ENCODE measurements around the gene FOXN3.

FOXN3 gene

GRCh38 chr14:89407856-89408255 is 9.2 kb downstream of the FOXN3 start:
- DNase-seq, result no peak

- DNase-seq, result no peak
These were observed 10.1 kb downstream of the FOXN3 start for GRCh38 chr14:89406941-89407340.

- no peak for DNase-seq
These were observed 10.7 kb downstream of the FOXN3 start for GRCh38 chr14:89406361-89406760.

DNA sequence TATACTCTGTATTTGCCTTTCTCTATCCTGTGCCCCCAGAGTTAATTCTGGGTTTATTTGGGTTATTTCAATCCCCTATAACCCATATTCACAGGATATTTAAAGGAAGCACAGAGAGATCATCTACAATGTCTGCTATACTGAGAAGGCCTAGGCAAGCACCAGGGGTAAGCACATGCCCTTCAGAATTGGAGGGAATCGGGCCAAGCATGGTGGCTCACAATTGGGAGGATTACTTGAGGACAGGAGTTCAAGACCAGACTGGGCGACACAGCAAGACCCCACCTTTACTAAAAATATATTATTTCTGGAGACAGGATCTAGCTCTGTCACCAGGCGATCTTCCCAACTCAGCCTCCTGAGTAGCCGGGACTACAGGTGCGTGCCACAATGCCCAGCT is 11.3 kb downstream of the FOXN3 start:
- no peak for DNase-seq

DNA sequence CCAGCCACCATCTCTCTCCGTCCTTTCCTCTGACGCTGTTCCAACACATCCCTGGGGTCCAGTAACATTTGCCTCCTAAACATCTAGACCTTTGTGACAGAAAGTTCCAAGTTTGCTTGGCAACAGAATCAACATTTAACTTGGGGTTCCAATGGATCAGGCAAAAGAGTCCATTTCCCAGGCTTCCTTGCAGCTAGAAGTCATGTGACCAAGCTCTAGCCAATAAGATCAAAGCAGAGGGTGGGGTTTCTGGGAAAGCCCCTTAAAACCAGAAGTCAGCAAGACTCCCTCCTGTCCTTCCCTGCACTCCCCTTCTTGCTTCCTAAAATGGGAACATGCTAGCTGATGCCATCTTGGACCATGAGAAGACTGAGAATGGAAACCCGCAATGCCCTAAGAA is 14.7 kb downstream of the FOXN3 start:
- no peak for DNase-seq

DNA sequence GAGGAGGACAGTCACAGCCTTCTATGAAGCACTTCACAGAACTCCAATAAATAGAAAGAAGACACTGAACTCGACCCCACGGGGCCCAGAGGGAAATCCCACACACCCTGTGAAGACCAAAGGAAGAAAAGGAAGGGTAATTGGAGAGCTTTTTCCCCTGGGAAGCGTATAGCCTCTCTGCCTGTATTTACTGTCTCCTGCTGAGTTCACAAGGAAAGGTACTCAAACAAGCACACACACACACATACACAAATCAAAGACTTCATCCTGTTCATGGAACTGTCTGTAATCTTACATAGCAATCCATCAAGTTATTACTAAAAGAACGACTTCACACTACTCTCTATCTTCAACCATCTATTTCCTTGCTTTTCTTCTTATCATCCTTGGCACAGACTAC is 15.3 kb downstream of the FOXN3 start:
- no peak for DNase-seq

DNA sequence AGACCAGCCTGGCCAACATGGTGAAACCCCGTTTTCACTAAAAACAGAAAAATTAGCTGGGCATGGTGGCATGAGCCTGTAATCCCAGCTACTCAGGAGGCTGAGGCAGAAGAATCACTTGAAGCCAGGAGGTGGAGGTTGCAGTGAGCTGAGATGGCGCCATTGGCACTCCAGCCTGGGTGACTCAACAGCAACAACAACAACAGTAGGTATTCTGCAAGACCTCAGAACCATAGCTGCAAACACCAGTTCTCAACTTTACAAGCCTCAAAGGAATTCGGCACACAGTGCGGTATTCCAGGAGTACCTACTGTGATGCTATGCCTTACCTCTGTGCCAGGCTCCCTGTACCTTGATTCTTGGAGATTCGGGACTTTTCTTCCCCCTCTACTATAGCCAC is 15.8 kb downstream of the FOXN3 start:
- no peak for DNase-seq

- no peak for DNase-seq
These were observed 16.5 kb downstream of the FOXN3 start for GRCh38 chr14:89400529-89400928.

DNA sequence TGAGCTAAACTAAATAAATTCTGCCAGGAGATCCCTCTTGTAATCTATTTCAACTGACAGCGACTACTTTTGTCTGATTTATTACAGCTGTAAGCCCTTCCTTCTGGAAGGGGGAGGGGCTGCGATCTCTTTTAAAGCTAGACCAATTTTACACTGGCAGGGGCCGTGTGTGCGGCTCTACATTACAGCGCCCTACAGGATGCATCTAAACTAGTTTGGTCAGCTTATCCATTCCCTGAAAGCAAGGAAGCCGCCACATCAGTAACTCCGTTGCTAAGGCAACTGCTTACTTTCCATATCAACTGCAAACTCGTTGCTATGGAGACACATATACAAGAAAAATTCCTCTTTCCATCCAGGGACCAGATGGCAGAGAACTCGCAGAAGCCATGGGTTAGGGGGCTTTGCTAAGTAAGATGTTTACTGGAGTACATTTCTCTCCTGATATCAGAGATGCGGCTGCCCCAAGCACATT is 17.4 kb downstream of the FOXN3 start:
- no peak for DNase-seq

DNA sequence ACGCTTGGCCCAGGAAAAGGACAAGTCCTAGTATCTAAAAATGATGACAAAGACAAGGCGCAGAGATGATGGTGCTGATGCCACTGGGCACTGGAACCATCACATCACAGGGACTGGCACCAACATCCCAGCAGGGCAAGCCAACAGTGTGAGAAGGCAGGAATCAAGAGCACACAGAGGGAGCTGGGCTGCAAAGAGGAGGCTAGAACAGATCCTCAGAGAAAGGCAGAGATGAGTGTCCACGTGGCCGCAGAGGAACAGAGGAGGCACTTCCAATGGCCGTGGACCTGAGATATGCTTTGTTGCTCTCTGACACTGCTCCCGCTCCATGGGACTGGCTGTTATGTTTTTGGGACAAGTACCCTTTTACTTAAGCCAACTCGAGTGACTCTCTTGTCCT is 17.9 kb downstream of the FOXN3 start:
- no peak for DNase-seq

GRCh38 chr14:89397569-89398230 is 19.3 kb downstream of the FOXN3 start:
- DNase-seq, result no peak

DNA sequence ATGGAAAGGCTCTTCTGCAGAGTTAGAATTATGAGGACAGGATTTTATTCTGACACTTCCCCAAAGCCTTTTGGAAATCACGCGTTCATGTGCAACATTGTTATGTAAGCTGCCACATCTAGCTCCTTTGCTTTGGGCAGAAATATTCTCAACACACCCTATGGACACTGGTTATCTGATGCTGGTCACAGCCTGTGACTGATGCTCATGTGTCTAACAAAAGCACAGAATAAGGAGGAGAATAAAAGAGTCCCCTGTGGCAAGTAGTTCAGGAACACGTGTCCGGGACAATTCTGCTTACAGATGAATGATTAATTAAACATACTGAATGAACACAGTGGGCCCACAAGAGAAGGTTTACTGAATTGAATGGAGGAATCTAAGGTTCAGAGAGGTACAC is 22.1 kb downstream of the FOXN3 start:
- DNase-seq, result no peak

DNA sequence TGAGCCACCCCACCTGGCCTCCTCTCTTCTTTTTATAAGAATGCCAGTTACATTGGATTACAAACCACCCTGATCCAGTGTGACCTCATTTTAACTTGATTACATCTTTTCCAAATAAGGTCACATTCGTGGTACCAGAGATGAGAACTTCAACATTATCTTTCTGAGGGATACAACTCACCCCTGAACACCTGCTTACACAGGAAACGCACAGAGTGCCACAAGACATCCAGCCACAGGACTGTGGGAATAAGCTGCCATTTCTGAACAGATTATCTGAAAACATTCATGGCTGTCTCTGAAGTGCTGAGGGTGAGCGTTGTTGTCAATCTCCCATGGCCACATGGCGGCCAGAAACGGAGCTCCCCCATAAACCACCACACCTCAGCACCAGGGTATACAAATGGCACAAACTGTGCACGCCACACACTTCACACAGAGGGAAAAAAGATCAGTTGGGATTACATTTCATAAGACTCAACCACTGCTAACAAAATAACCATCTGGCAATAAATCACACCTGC is 23.7 kb downstream of the FOXN3 start:
- DNase-seq, result no peak

- no peak for DNase-seq
These were observed 24.9 kb downstream of the FOXN3 start for GRCh38 chr14:89392181-89392580.

DNA sequence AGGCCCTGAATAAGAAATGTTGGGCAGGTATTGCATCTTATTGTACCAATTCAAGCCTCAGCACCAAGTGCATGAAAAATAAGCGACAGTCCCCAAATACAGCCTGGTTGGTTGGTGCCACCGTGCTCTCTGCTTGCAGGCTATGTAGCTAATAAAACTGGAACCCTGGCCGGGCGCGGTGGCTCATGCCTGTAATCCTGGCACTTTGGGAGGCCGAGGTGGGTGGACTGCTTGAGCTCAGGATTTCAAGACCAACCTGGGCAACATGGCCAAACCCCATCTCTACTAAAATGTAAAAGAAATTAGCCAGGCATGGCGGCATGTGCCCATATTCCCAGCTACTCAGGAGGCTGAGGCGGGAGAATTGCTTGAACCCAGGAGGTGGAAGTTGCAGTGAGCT is 25.5 kb downstream of the FOXN3 start:
- no peak for DNase-seq

GRCh38 chr14:89391123-89391522 is 25.9 kb downstream of the FOXN3 start:
- DNase-seq, result no peak

GRCh38 chr14:89388853-89389252 is 28.2 kb downstream of the FOXN3 start:
- DNase-seq, result no peak

GRCh38 chr14:89387922-89388685 is 28.9 kb downstream of the FOXN3 start:
- no peak for DNase-seq

DNA sequence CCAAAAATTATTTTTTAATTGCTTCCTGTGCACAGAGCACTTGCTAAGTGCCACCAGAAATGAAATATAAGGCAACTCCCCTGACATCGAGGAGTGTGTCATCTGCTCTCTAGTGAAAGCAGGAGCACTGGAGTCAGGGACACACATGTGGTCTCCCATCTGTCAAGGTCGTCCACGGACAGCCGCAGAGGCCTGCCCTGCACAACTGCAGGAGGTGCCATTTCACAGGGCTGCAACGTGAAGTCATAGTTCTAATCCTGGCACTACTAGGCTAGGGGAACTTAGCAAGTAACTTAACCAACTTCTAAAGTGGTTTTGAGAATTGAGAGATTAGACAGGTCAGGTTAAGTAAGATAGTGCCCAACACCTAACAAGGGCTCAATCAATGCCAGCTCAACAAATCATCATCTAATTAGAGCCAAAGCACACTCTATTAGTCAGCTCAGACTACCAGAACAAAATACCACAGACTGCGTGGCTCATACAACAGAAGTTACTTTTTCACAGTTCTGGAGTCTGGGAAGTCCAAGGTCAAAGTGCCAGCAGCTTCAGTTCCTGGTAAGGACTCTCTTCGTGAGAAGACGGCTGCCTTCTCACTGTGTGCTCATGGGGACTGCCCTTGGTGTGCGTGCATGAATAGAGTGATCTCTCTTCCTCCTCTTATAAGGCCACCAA is 30.7 kb downstream of the FOXN3 start:
- no peak for DNase-seq

- no peak for DNase-seq
These were observed 32.4 kb downstream of the FOXN3 start for GRCh38 chr14:89384636-89385035.

DNA sequence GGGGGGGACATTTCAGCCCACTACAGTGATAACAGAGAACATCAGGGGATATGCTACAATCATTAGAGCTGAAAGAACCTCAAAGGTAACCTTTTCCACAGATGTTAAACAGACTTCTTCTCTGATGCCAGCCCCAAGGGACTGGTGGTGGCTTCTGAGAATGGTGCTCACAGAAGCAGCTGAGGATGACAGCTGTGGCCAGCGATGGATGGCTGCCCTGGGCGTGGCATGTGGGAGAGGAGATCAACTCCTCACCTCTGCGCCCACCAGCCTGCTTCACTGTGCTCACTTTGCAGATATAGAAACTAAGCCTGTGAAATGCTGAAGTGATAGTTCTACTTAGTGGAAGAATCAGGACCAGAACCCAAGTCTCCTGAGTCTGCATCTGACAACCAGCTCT is 33.0 kb downstream of the FOXN3 start:
- no peak for DNase-seq

DNA sequence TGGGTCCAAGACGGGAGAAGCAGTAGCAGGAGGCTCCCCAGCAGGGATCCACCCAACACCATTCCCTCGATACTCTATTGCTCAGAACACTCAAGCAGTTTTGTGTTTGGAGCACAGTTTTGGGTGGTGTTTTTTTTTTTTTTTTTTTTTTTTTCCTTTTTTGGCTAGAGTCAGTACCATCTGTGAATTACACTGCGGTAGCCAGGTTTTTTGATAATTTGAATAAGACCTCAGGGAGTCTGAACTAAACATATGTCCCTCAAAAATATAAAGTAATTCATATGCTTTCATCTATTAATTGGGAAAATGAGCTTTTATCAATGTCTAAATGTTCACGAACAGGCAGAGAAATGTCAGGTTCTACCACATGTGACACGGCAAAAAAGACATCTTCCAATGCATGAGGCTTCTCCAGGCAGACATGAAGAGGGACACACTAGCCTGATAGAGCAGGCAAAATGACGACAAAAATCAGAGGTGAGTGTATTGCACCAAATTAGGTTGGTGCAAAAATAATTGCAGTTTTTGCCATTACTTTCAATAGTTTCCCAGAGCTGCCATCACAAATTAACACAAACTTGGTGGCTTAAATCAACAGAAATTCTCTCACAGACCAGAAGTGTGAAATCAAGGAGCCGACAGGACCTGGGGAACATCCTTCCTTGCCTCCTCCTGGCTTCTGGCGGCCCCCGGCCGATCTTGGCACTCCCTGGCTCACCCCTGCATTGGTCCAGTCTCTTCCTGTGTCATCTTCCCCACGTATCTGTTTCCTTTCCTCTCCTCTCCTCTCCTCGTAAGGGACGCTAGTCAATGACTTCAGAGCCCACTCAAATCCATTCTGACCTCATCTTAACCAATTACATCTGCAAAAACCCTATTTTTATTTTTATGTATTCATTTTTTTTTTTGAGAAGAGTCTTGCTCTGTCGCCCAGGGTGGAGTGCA is 33.9 kb downstream of the FOXN3 start:
- no peak for DNase-seq

DNA sequence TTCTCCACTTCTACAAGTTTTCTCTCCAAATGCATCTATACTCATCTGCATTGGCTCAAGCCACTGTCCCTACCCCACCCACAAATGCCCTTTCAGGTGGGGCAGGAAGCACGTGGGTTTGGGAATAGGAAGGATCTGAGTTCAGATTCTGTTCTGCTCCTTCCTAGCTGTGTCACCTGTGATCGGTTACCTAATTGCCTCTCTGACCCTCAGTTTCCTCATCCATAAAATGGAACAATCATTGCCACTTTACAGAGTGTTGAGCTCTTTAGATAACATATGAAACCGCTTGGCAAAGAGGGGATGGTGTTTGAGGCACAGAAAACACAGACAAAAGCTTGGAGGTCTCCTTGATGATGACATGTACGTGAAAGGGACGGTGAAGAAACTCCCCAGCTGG is 34.5 kb downstream of the FOXN3 start:
- DNase-seq, result no peak

Measured in activated CD4-positive, alpha-beta T cell treated with anti-CD3 and anti-CD28 coated beads for 1 hour (primary cell).